HepG2 (cell line): ENCODE data around the gene ADGRG4. TPM values are rescaled to one million over a fixed set of nuclear protein-coding genes. Genes with fewer than 3 reads are reported as not detected.

Experiments
- ATAC-seq: fragments of 200-7000 bp; cut with Tn5 transposase; 3 replicates; pipeline ENCODE4 v1.9.1; 2020; ENCODE audit warnings: mild to moderate bottlenecking, moderate library complexity
- BruUV-seq: library from RNA; stranded (reverse); fragments of 400-500 nt; replicated peaks from 2 replicates; lab custom pipeline; 2021; lab: Mats Ljungman, UMichigan
- CTCF ChIA-PET: fragments of 300-600 bp; formaldehyde crosslinking; extraction: SDS; loops from one replicate; lab custom pipeline; 2021; ENCODE audit warnings: low total read pairs, inconsistent platforms, low intra/inter-chr PET ratio; lab: Yijun Ruan, JAX
- POLR2A ChIA-PET: fragments of 350-600 bp; sonication (Branson Sonifier 250); formaldehyde crosslinking; loops from one replicate; lab custom pipeline; 2020; ENCODE audit warnings: antibody characterized with exemption, inconsistent platforms; lab: Yijun Ruan, JAX
- DNase-seq: peaks from one replicate; pipeline ENCODE4 v3.0.0-alpha.2; 2015; ENCODE audit warnings: low spot score
- FAIRE-seq: peaks from 3 replicates; lab custom pipeline; 2011; peaks lifted over from hg19 to GRCh38; lab: Jason Lieb, UNC
- H2AFZ ChIP-seq: one replicate; pipeline ENCODE4 v1.6.1; 2011; ENCODE audit warnings: low read length, inconsistent platforms
- H3K27ac ChIP-seq: fragments of 300-600 bp; 3 replicates; pipeline ENCODE4 v1.8.0; 2011; ENCODE audit warnings: mixed run types, mild to moderate bottlenecking, mixed read lengths, low read length, inconsistent platforms; ENCODE audit not compliant: insufficient read depth; ENCODE audit errors: extremely low read length
- H3K27me3 ChIP-seq, 2 experiments: fragments of 200-600 bp in 1 of 2; 2 replicates in 1 of 2; 3 replicates in 1 of 2; pipeline versions ENCODE4 v1.6.0 to v1.8.0; 2011; ENCODE audit warnings: low read length in 2 of 2, mild to moderate bottlenecking in 2 of 2, moderate library complexity in 2 of 2, inconsistent platforms in 1 of 2; ENCODE audit not compliant: insufficient read depth in 2 of 2, control insufficient read depth in 1 of 2
- H3K36me3 ChIP-seq, 2 experiments: fragments of 200-600 bp in 1 of 2; replicated peaks in 1 of 2; 2 replicates in 1 of 2; 3 replicates in 1 of 2; pipeline versions ENCODE4 v1.5.1 to v1.8.0; 2011; ENCODE audit warnings: low read length in 2 of 2, inconsistent platforms in 1 of 2; ENCODE audit not compliant: insufficient read depth in 2 of 2, control insufficient read depth in 1 of 2
- H3K4me1 ChIP-seq: 2 replicates; pipeline ENCODE4 v1.5.1; 2012; ENCODE audit warnings: low read length, inconsistent platforms; ENCODE audit not compliant: insufficient read depth
- H3K4me2 ChIP-seq: 2 replicates; pipeline ENCODE4 v1.6.0; 2011; ENCODE audit warnings: low read depth, low read length, inconsistent platforms
- H3K4me3 ChIP-seq, 3 experiments: fragments of 200-600 bp in 1 of 3; sonication (generic), shearing (Covaris generic) in 1 of 3; replicated peaks in 1 of 3; 2 replicates each; pipeline ENCODE4 v1.5.1; 2011 to 2016; ENCODE audit warnings: low read length in 3 of 3, inconsistent platforms in 2 of 3, low read depth in 2 of 3, mild to moderate bottlenecking in 2 of 3, control low read depth in 1 of 3, mixed read lengths in 1 of 3; ENCODE audit not compliant: insufficient read depth in 1 of 3
- H3K79me2 ChIP-seq: one replicate; pipeline ENCODE4 v1.6.1; 2011; ENCODE audit warnings: low read length, inconsistent platforms; ENCODE audit not compliant: insufficient read depth
- H3K9ac ChIP-seq: 2 replicates; pipeline ENCODE4 v1.6.0; 2011; ENCODE audit warnings: mild to moderate bottlenecking, low read depth, low read length, inconsistent platforms; ENCODE audit not compliant: insufficient read depth
- H3K9me3 ChIP-seq: 2 replicates; pipeline ENCODE4 v1.5.1; 2012; ENCODE audit warnings: mild to moderate bottlenecking, low read length
- H4K20me1 ChIP-seq: 2 replicates; pipeline ENCODE4 v1.6.0; 2011; ENCODE audit warnings: inconsistent platforms, mild to moderate bottlenecking, low read length, moderate library complexity; ENCODE audit not compliant: insufficient read depth
- ELF1 ChIP-seq: sonication (generic); formaldehyde crosslinking; IDR thresholded peaks from 2 replicates; pipeline ENCODE4 v1.4.0; 2020; ENCODE audit warnings: missing genetic modification reagents
- HNRNPK ChIP-seq: fragments of 200-400 bp; formaldehyde crosslinking; IDR thresholded peaks from 2 replicates; pipeline ENCODE4 v1.6.1; 2018; ENCODE audit warnings: low read length, low read depth, moderate library complexity, mild to moderate bottlenecking; ENCODE audit not compliant: poor library complexity, severe bottlenecking
- KDM5B ChIP-seq: sonication (generic); formaldehyde crosslinking; IDR thresholded peaks from 2 replicates; pipeline ENCODE4 v1.4.0; 2020; ENCODE audit warnings: missing genetic modification reagents, mild to moderate bottlenecking, borderline replicate concordance
- KMT2B ChIP-seq: IDR thresholded peaks from 2 replicates; pipeline ENCODE4 v1.6.1; 2016; ENCODE audit warnings: missing genetic modification reagents, missing compliant biosample characterization
- MAX ChIP-seq: IDR thresholded peaks from 2 replicates; pipeline ENCODE4 v1.6.1; 2012; ENCODE audit warnings: inconsistent platforms
- PHF5A ChIP-seq: IDR thresholded peaks from one replicate; pipeline ENCODE4 v1.6.1; 2018; ENCODE audit warnings: low read depth, missing genetic modification reagents; ENCODE audit not compliant: unreplicated experiment
- RFXAP ChIP-seq: sonication (generic); formaldehyde crosslinking; IDR thresholded peaks from 2 replicates; pipeline ENCODE4 v1.4.0; 2020; ENCODE audit warnings: missing genetic modification reagents, borderline replicate concordance
- SYNCRIP ChIP-seq: fragments of 200-400 bp; formaldehyde crosslinking; IDR thresholded peaks from 2 replicates; pipeline ENCODE4 v1.6.1; 2018; ENCODE audit warnings: mild to moderate bottlenecking, low read depth, low read length; ENCODE audit not compliant: insufficient read depth
- ZNF264 ChIP-seq: sonication (generic); formaldehyde crosslinking; IDR thresholded peaks from 2 replicates; pipeline ENCODE4 v1.4.0; 2020; ENCODE audit warnings: missing genetic modification reagents
- ZNF280B ChIP-seq: sonication (generic); formaldehyde crosslinking; IDR thresholded peaks from 2 replicates; pipeline ENCODE4 v1.5.0; 2020; ENCODE audit warnings: missing genetic modification reagents, mild to moderate bottlenecking, borderline replicate concordance
- ZNF546 ChIP-seq: sonication (generic); formaldehyde crosslinking; conservative IDR thresholded peaks from 2 replicates; pipeline ENCODE4 v1.8.1; 2023; ENCODE audit warnings: mild to moderate bottlenecking, missing genetic modification reagents
- ZNF562 ChIP-seq: sonication (generic); formaldehyde crosslinking; IDR thresholded peaks from 2 replicates; pipeline ENCODE4 v1.8.0; 2022; ENCODE audit warnings: missing genetic modification reagents, borderline replicate concordance
- ZNF614 ChIP-seq: IDR thresholded peaks from 2 replicates; pipeline ENCODE4 v1.6.1; 2018; ENCODE audit warnings: missing biosample characterization, missing genetic modification reagents, inconsistent platforms, borderline replicate concordance
- ZNF850 ChIP-seq: sonication (generic); formaldehyde crosslinking; conservative IDR thresholded peaks from 2 replicates; pipeline ENCODE4 v1.9.0; 2021; ENCODE audit warnings: mild to moderate bottlenecking, missing genetic modification reagents
- ZXDC ChIP-seq: sonication (generic); formaldehyde crosslinking; IDR thresholded peaks from 2 replicates; pipeline ENCODE4 v1.5.0; 2020; ENCODE audit warnings: mild to moderate bottlenecking, missing genetic modification reagents
- WGBS: methylation state at CpG from one replicate; pipeline ENCODE4 v1.1.6; 2017; ENCODE audit warnings: low lambda C conversion rate; 5-methylcytosine and 5-hydroxymethylcytosine counted together
- in situ Hi-C: cut with HindIII; loops from 2 replicates; pipeline ENCODE4 v1.10.0; 2017; ENCODE audit warnings: low pct_unique_long_range_greater_than_20kb; ENCODE audit not compliant: extremely low pct_ligation_motif_present
- intact Hi-C: fragments of 100-400 bp; cut with micrococcal nuclease; formaldehyde crosslinking; loops from one replicate; pipeline ENCODE4 v1.10.0; 2022; ENCODE audit not compliant: unreplicated experiment
- polyA plus RNA-seq, 8 experiments: library from polyadenylated mRNA; depleted of rRNA in 3 of 8; stranded (reverse) in 7 of 8; unstranded in 1 of 8; fragments of >200 nt; fragmentation: Illumina TruSeq in 4 of 8; extraction: Trizol in 4 of 8; gene quantifications; 2 replicates each; pipeline versions ENCODE4 v1.2.1 to v1.2.3, GENCODE V29; 2011 to 2016; ENCODE audit warnings: low read depth in 4 of 8, missing spikeins in 1 of 8, mixed read lengths in 1 of 8; ENCODE audit not compliant: insufficient read depth in 1 of 8
- total RNA-seq, 5 experiments: library from RNA; depleted of rRNA; stranded (reverse); fragments of >200 nt; fragmentation: Illumina TruSeq; extraction: Trizol; gene quantifications; 2 replicates each; pipeline ENCODE4 v1.2.3, GENCODE V29; 2016; ENCODE audit warnings: low read depth in 1 of 5
- TF ChIP-seq, protein P1 (sequence below): sonication (generic); IDR thresholded peaks from 2 replicates; pipeline ENCODE4 v1.6.1; 2016; ENCODE audit warnings: low read depth, borderline replicate concordance
- TF ChIP-seq, protein P2 (sequence below): sonication (generic); formaldehyde crosslinking; IDR thresholded peaks from 2 replicates; pipeline ENCODE4 v1.4.0; 2020; ENCODE audit warnings: missing genetic modification reagents, low read depth, mild to moderate bottlenecking, borderline replicate concordance

Gene ADGRG4
- total and polyA plus RNA-seq, 2 of the 13 experiments (the other 11 are each of a cell fraction or from before 2014, with no cell fraction given), result not detected

- TF ChIP-seq ZNF280B, result no peak
- TF ChIP-seq ZNF562 (CRISPR knock-in tag), result no peak
- TF ChIP-seq KMT2B, result no peak
- no peak for TF ChIP-seq ZNF614 (CRISPR knock-in tag)
- no peak for TF ChIP-seq KDM5B (CRISPR knock-in tag)
- no peak for TF ChIP-seq ELF1 (CRISPR knock-in tag)
Observed at GRCh38 chrX:136397001-136397400, 96.2 kb downstream of the ADGRG4 start (continued).

GRCh38 chrX:136405126-136405525, 104.4 kb downstream of the ADGRG4 start:
- no peak overlapping the region for H3K9ac ChIP-seq
- no peaks in the 10 kb centered on the region for H3K36me3 ChIP-seq
- no peaks in the 10 kb centered on the region for H3K79me2 ChIP-seq
- no peak for FAIRE-seq
- TF ChIP-seq RFXAP (CRISPR knock-in tag) (no peak), ZNF264 (CRISPR knock-in tag) (no peak), MAX (no peak), ZXDC (CRISPR knock-in tag) (no peak), HNRNPK (no peak), SYNCRIP (no peak), ZNF850 (CRISPR knock-in tag) (no peak), PHF5A (CRISPR knock-in tag) (no peak), ZNF546 (CRISPR knock-in tag) (no peak)
- TF ChIP-seq, protein P1, sequence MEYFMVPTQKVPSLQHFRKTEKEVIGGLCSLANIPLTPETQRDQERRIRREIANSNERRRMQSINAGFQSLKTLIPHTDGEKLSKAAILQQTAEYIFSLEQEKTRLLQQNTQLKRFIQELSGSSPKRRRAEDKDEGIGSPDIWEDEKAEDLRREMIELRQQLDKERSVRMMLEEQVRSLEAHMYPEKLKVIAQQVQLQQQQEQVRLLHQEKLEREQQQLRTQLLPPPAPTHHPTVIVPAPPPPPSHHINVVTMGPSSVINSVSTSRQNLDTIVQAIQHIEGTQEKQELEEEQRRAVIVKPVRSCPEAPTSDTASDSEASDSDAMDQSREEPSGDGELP, result no peak
- TF ChIP-seq, protein P2, sequence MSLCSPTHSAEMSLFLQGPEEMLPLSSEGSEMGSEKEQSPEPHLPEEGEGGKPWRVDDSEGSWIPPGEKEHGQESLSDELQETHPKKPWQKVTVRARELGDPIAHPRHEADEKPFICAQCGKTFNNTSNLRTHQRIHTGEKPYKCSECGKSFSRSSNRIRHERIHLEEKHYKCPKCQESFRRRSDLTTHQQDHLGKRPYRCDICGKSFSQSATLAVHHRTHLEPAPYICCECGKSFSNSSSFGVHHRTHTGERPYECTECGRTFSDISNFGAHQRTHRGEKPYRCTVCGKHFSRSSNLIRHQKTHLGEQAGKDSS (CRISPR knock-in tag), result no peak
- no peak overlapping the region for H3K4me3 ChIP-seq
- no TSS peak for BruUV-seq
- no peak overlapping the region for H2AFZ ChIP-seq
- H3K4me1 ChIP-seq, result no peaks in the 10 kb centered on the region
- H3K27ac ChIP-seq, result no peak overlapping the region
- ATAC-seq, result no peak
- in situ Hi-C loops, result no loop called here
- 0% methylated on average over 7 of the region's 8 CpGs for WGBS
- no peak for DNase-seq
- ChIA-PET CTCF (no interaction called here), POLR2A (no interaction called here)
- intact Hi-C loops, result no loop called here
- H3K27me3 ChIP-seq, result no peaks in the 10 kb centered on the region
- H3K4me2 ChIP-seq, result no peak overlapping the region
- no peaks in the 10 kb centered on the region for H3K9me3 ChIP-seq
- H4K20me1 ChIP-seq, result no peaks in the 10 kb centered on the region
